SK-N-MC (cell line): Measurements from ENCODE around the gene OSTC.

ENCODE experiments used
- EZH2 ChIP-seq: fragments of 200-600 bp; sonication (generic); IDR thresholded peaks from one replicate; pipeline ENCODE4 v1.6.1; 2017; ENCODE audit warnings: antibody characterized with exemption
- FOXP2 ChIP-seq: optimal IDR thresholded peaks from 2 replicates; pipeline ENCODE3; 2011; ENCODE audit warnings: mild to moderate bottlenecking, moderate library complexity; ENCODE audit not compliant: insufficient read depth; ENCODE audit errors: extremely low read length, control extremely low read depth
- POLR2AphosphoS5 ChIP-seq: IDR thresholded peaks from 2 replicates; pipeline ENCODE4 v1.6.1; 2012; ENCODE audit warnings: mild to moderate bottlenecking, low read depth, low read length, borderline replicate concordance

DNA sequence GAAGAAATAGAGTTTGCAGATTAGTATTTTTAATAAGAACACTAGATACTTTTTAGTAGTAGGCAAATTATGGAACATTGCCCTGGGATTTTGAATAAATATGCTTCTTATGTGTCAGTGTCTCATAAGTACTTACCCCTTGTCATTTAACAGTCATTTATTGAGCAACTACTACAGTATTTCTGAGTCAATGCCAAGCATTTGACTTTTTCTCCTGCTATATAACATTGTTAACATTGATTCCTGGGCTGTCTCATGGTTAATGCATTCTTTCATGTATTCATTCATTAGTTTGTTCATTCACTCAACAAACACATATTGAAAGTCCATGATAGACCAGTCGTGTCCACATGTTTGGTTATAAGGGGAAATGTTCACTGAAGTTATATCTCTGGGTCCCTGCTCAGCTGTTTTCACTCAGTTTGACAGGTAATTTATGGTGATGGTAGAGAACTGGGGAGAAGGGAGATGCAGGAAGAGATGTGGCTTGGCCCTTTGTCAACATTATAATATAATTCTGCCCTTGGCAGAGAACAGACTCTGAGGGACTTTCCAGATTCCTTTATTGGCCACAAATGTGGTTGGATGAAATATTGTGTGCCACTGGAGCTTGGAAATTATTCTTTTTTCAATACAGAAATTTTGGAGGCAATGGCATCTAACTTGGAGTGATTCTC is 49.8 kb downstream of the OSTC start:
- TF ChIP-seq EZH2, result no peak
- TF ChIP-seq POLR2AphosphoS5, result peak; percentile 55; the same call in 1 of the 2 replicates
- TF ChIP-seq FOXP2, result no peak
